Endothelial cell of umbilical vein (primary cell): ENCODE data around the gene DNAI7. TPM values are rescaled to one million over a fixed set of nuclear protein-coding genes. Genes with fewer than 3 reads are reported as not detected.

Experiments
- BruUV-seq: library from RNA; stranded (reverse); fragments of 400-500 nt; replicated peaks from 2 replicates; lab custom pipeline; 2021; lab: Mats Ljungman, UMichigan
- CTCF ChIA-PET: fragments of 300-600, 350-600 bp; sonication (Branson Sonifier 250); formaldehyde crosslinking; loops from one replicate; lab custom pipeline; 2021; ENCODE audit warnings: antibody characterized with exemption, inconsistent platforms; lab: Charles Lee
- POLR2A ChIA-PET: fragments of 300-600, 350-600 bp; sonication (Branson Sonifier 250); formaldehyde crosslinking; loops from one replicate; lab custom pipeline; 2021; ENCODE audit warnings: antibody characterized with exemption, inconsistent platforms; lab: Charles Lee
- DNase-seq: peaks from one replicate; pipeline ENCODE4 v3.0.0-alpha.2; 2011; ENCODE audit warnings: low read depth, low spot score
- FAIRE-seq: peaks from 2 replicates; lab custom pipeline; 2011; peaks lifted over from hg19 to GRCh38; lab: Jason Lieb, UNC
- H2AFZ ChIP-seq: 2 replicates; pipeline ENCODE4 v1.6.0; 2012; ENCODE audit warnings: low read depth, low read length, control low read depth, inconsistent platforms
- H3K27ac ChIP-seq: 2 replicates; pipeline ENCODE4 v1.5.1; 2011; ENCODE audit warnings: low read depth, mild to moderate bottlenecking, control low read depth, low read length, moderate library complexity; ENCODE audit not compliant: insufficient read depth
- H3K27me3 ChIP-seq, 2 experiments: 2 replicates each; pipeline versions ENCODE4 v1.6.0 to v1.6.1; 2011; ENCODE audit warnings: low read length in 2 of 2, mixed read lengths in 1 of 2; ENCODE audit not compliant: control insufficient read depth in 2 of 2, insufficient read depth in 2 of 2
- H3K36me3 ChIP-seq, 2 experiments: 2 replicates in 1 of 2; 3 replicates in 1 of 2; pipeline ENCODE4 v1.5.1; 2011; ENCODE audit warnings: low read length in 2 of 2, mild to moderate bottlenecking in 1 of 2, moderate library complexity in 1 of 2; ENCODE audit not compliant: control insufficient read depth in 2 of 2, insufficient read depth in 2 of 2; ENCODE audit errors: extremely low read depth in 1 of 2
- H3K4me1 ChIP-seq: 3 replicates; pipeline ENCODE4 v1.5.1; 2011; ENCODE audit warnings: mild to moderate bottlenecking, low read length; ENCODE audit not compliant: control insufficient read depth, insufficient read depth; ENCODE audit errors: extremely low read depth
- H3K4me2 ChIP-seq: 2 replicates; pipeline ENCODE4 v1.6.1; 2011; ENCODE audit warnings: low read length, control low read depth, mixed read lengths; ENCODE audit not compliant: insufficient read depth
- H3K4me3 ChIP-seq, 3 experiments: fragments of 200-600 bp in 1 of 3; sonication (generic), shearing (Covaris generic) in 1 of 3; replicated peaks in 1 of 3; 2 replicates each; pipeline ENCODE4 v1.5.1; 2011 to 2016; ENCODE audit warnings: control low read depth in 3 of 3, low read length in 3 of 3, mild to moderate bottlenecking in 2 of 3, inconsistent platforms in 1 of 3, low read depth in 1 of 3, moderate library complexity in 1 of 3; ENCODE audit not compliant: insufficient read depth in 1 of 3
- H3K79me2 ChIP-seq: 2 replicates; pipeline ENCODE4 v1.6.0; 2012; ENCODE audit warnings: low read length, inconsistent platforms; ENCODE audit not compliant: control insufficient read depth, insufficient read depth
- H3K9ac ChIP-seq: replicated peaks from 2 replicates; pipeline ENCODE3; 2011; ENCODE audit warnings: low read length, control low read depth; ENCODE audit not compliant: insufficient read depth; ENCODE audit errors: extremely low read depth
- H3K9me1 ChIP-seq: replicated peaks from 3 replicates; pipeline ENCODE4 v1.6.0; 2011; ENCODE audit warnings: mild to moderate bottlenecking, low read length; ENCODE audit not compliant: control insufficient read depth, insufficient read depth; ENCODE audit errors: extremely low read depth
- H3K9me3 ChIP-seq: replicated peaks from 2 replicates; pipeline ENCODE4 v1.5.1; 2012; ENCODE audit warnings: low read length, inconsistent platforms; ENCODE audit not compliant: control insufficient read depth, insufficient read depth
- H4K20me1 ChIP-seq: replicated peaks from 2 replicates; pipeline ENCODE3; 2011; ENCODE audit warnings: mild to moderate bottlenecking, low read length; ENCODE audit not compliant: control insufficient read depth, insufficient read depth; ENCODE audit errors: extremely low read depth
- CTCF ChIP-seq, 2 donors: IDR thresholded peaks; 1 replicate in 1 of 2; 2 replicates in 1 of 2; pipeline ENCODE4 v1.5.1; 2011; ENCODE audit warnings: low read length in 2 of 2, mild to moderate bottlenecking in 2 of 2, moderate library complexity in 2 of 2, control low read depth in 1 of 2, inconsistent platforms in 1 of 2, low read depth in 1 of 2; ENCODE audit not compliant: insufficient read depth in 1 of 2; ENCODE audit errors: extremely low read depth in 1 of 2
- EZH2 ChIP-seq: IDR thresholded peaks from 2 replicates; pipeline ENCODE4 v1.6.1; 2012; ENCODE audit warnings: borderline replicate concordance, low read depth, mild to moderate bottlenecking, moderate library complexity, low read length, inconsistent platforms; ENCODE audit not compliant: severe bottlenecking
- FOS ChIP-seq: IDR thresholded peaks from 2 replicates; pipeline ENCODE4 v1.6.1; 2011; ENCODE audit warnings: mild to moderate bottlenecking, low read length, moderate library complexity, borderline replicate concordance; ENCODE audit not compliant: insufficient read depth
- GATA2 ChIP-seq: IDR thresholded peaks from 2 replicates; pipeline ENCODE4 v1.7.0; 2011; ENCODE audit warnings: low read depth, mild to moderate bottlenecking, moderate library complexity, mixed read lengths, low read length; ENCODE audit not compliant: insufficient read length, insufficient read depth
- JUN ChIP-seq: IDR thresholded peaks from 2 replicates; pipeline ENCODE4 v1.6.1; 2011; ENCODE audit warnings: borderline replicate concordance, low read depth; ENCODE audit not compliant: insufficient read length, insufficient read depth
- MAX ChIP-seq: IDR thresholded peaks from 2 replicates; pipeline ENCODE4 v1.6.1; 2011; ENCODE audit not compliant: insufficient read depth, insufficient read length
- MYC ChIP-seq: IDR thresholded peaks from one replicate; pipeline ENCODE4 v1.6.1; 2011; ENCODE audit warnings: mild to moderate bottlenecking, low read depth, low read length
- POLR2A ChIP-seq: IDR thresholded peaks from 2 replicates; pipeline ENCODE4 v1.6.1; 2012; ENCODE audit warnings: low read depth, mild to moderate bottlenecking, control low read depth, low read length
- POLR2AphosphoS5 ChIP-seq: IDR thresholded peaks from 2 replicates; pipeline ENCODE4 v1.6.1; 2012; ENCODE audit warnings: low read depth, mild to moderate bottlenecking, control low read depth, low read length, moderate library complexity; ENCODE audit not compliant: insufficient read depth
- dilution Hi-C: fragments of 300-500 bp; cut with MboI; formaldehyde crosslinking; loops from one replicate; pipeline ENCODE4 v1.15.0; 2019; ENCODE audit warnings: low sequenced_read_pairs; ENCODE audit not compliant: extremely low pct_ligation_motif_present
- intact Hi-C: fragments of 100-400 bp; cut with micrococcal nuclease; formaldehyde crosslinking; loops from one replicate; pipeline ENCODE4 v1.10.0; 2022
- polyA plus RNA-seq, 4 experiments: library from polyadenylated mRNA; depleted of rRNA in 3 of 4; stranded (reverse) in 3 of 4; unstranded in 1 of 4; fragments of >200 nt; gene quantifications; 2 replicates each; pipeline versions ENCODE4 v1.2.1 to v1.2.3, GENCODE V29; 2011 to 2012; ENCODE audit warnings: missing spikeins in 1 of 4
- total RNA-seq: library from RNA; stranded (reverse); gene quantifications from 2 replicates; pipeline ENCODE4 v1.2.3, GENCODE V29; 2021

DNAI7 gene
- total and polyA plus RNA-seq, 2 donors (not counting 3 experiments of a cell fraction or from before 2014, with no cell fraction given): not detected

- ChIA-PET POLR2A (no interaction called here), CTCF (no interaction called here)
- no peaks in the 10 kb centered on the region for H3K27me3 ChIP-seq
- BruUV-seq: no TSS peak
- dilution Hi-C loops (no loop called here), intact Hi-C loops (no loop called here)
- H3K4me2 ChIP-seq: no peak overlapping the region
- TF ChIP-seq POLR2A (no peak), GATA2 (no peak), CTCF (IDR thresholded peaks at IDR 0.05; ENCODE audit: extremely low read depth in 1 of 2, insufficient read depth in 1 of 2, low read depth in 1 of 2, low read length in 2 of 2) (no peak), JUN (no peak), MAX (no peak), EZH2 (no peak), POLR2AphosphoS5 (no peak), MYC (no peak), FOS (no peak)
- no peak for DNase-seq
- FAIRE-seq: no peak
- no peak overlapping the region for H2AFZ ChIP-seq
- H3K79me2 ChIP-seq: no peaks in the 10 kb centered on the region
- no peak overlapping the region for H3K27ac ChIP-seq
- no peaks in the 10 kb centered on the region for H3K9me1 ChIP-seq
- H3K4me1 ChIP-seq: peaks cover 6% of the 10 kb centered on the region
- H3K9ac ChIP-seq: no peak overlapping the region
- H3K9me3 ChIP-seq: no peaks in the 10 kb centered on the region
- no peaks in the 10 kb centered on the region for H3K36me3 ChIP-seq
- no peak overlapping the region for H3K4me3 ChIP-seq
- no peaks in the 10 kb centered on the region for H4K20me1 ChIP-seq
These were observed 125.7 kb downstream of the DNAI7 start for GRCh38 chr12:25069224-25069623.
